HepG2 (cell line): ENCODE measurements around the gene NCOA3. TPM values are rescaled to one million over a fixed set of nuclear protein-coding genes. Genes with fewer than 3 reads are reported as not detected.

ENCODE experiments used
- AGO2 ChIP-seq: fragments of 200-400 bp; formaldehyde crosslinking; optimal IDR thresholded peaks from 2 replicates; pipeline ENCODE3; 2017; ENCODE audit warnings: mild to moderate bottlenecking, low read depth, low read length, moderate library complexity
- CREB1 ChIP-seq, 2 experiments: fragments of 450-650 bp in 1 of 2; IDR thresholded peaks; 2 replicates each; pipeline ENCODE4 v1.6.1; 2016 to 2017; ENCODE audit warnings: control low read depth in 1 of 2, mild to moderate bottlenecking in 1 of 2, missing compliant biosample characterization in 1 of 2, missing genetic modification characterization in 1 of 2
- HDAC1 ChIP-seq: sonication (generic); formaldehyde crosslinking; IDR thresholded peaks from 2 replicates; pipeline ENCODE4 v1.5.1; 2020; ENCODE audit warnings: mild to moderate bottlenecking, missing genetic modification reagents
- HIC2 ChIP-seq: sonication (generic); formaldehyde crosslinking; IDR thresholded peaks from 2 replicates; pipeline ENCODE4 v1.9.0; 2022; ENCODE audit warnings: low read depth, missing genetic modification reagents
- MLLT10 ChIP-seq: sonication (generic); formaldehyde crosslinking; IDR thresholded peaks from 2 replicates; pipeline ENCODE4 v1.4.0; 2020; ENCODE audit warnings: missing genetic modification reagents
- NPAS2 ChIP-seq: sonication (generic); formaldehyde crosslinking; IDR thresholded peaks from 2 replicates; pipeline ENCODE4 v1.8.0; 2022; ENCODE audit warnings: mild to moderate bottlenecking, missing genetic modification reagents, borderline replicate concordance
- REXO4 ChIP-seq: sonication (generic); formaldehyde crosslinking; IDR thresholded peaks from 2 replicates; pipeline ENCODE4 v1.8.0; 2022; ENCODE audit warnings: missing genetic modification reagents, mild to moderate bottlenecking, borderline replicate concordance
- SMAD1 ChIP-seq: sonication (generic); formaldehyde crosslinking; IDR thresholded peaks from 2 replicates; pipeline ENCODE4 v1.4.0; 2020; ENCODE audit warnings: missing genetic modification reagents, low read depth, mild to moderate bottlenecking, borderline replicate concordance
- SNRNP70 ChIP-seq: fragments of 200-400 bp; formaldehyde crosslinking; IDR thresholded peaks from 2 replicates; pipeline ENCODE4 v1.6.1; 2017; ENCODE audit warnings: mild to moderate bottlenecking, low read depth, low read length, moderate library complexity
- TCF7 ChIP-seq: sonication (generic); IDR thresholded peaks from 2 replicates; pipeline ENCODE4 v1.6.1; 2016; ENCODE audit warnings: antibody characterized with exemption, low read depth
- TRAFD1 ChIP-seq: sonication (generic); formaldehyde crosslinking; IDR thresholded peaks from 2 replicates; pipeline ENCODE4 v1.5.1; 2020; ENCODE audit warnings: missing genetic modification reagents, mild to moderate bottlenecking, borderline replicate concordance
- TRIM24 ChIP-seq: sonication (generic); formaldehyde crosslinking; IDR thresholded peaks from 2 replicates; pipeline ENCODE4 v1.8.0; 2022; ENCODE audit warnings: mild to moderate bottlenecking, missing genetic modification reagents
- ZBTB38 ChIP-seq: sonication (generic); formaldehyde crosslinking; IDR thresholded peaks from 2 replicates; pipeline ENCODE4 v1.5.1; 2020; ENCODE audit warnings: mild to moderate bottlenecking, missing genetic modification reagents
- ZBTB7A ChIP-seq: sonication (generic); formaldehyde crosslinking; IDR thresholded peaks from 2 replicates; pipeline ENCODE4 v1.8.0; 2022; ENCODE audit warnings: mild to moderate bottlenecking, missing genetic modification reagents
- ZNF138 ChIP-seq: sonication (generic); formaldehyde crosslinking; IDR thresholded peaks from 2 replicates; pipeline ENCODE4 v1.5.0; 2020; ENCODE audit warnings: mild to moderate bottlenecking, low read depth, missing genetic modification reagents
- polyA plus RNA-seq, 8 experiments: library from polyadenylated mRNA; depleted of rRNA in 3 of 8; stranded (reverse) in 7 of 8; unstranded in 1 of 8; fragments of >200 nt; fragmentation: Illumina TruSeq in 4 of 8; extraction: Trizol in 4 of 8; gene quantifications; 2 replicates each; pipeline versions ENCODE4 v1.2.1 to v1.2.3, GENCODE V29; 2011 to 2016; ENCODE audit warnings: low read depth in 4 of 8, missing spikeins in 1 of 8, mixed read lengths in 1 of 8; ENCODE audit not compliant: insufficient read depth in 1 of 8
- total RNA-seq, 5 experiments: library from RNA; depleted of rRNA; stranded (reverse); fragments of >200 nt; fragmentation: Illumina TruSeq; extraction: Trizol; gene quantifications; 2 replicates each; pipeline ENCODE4 v1.2.3, GENCODE V29; 2016; ENCODE audit warnings: low read depth in 1 of 5
- TF ChIP-seq, protein P1 (sequence below): sonication (generic); formaldehyde crosslinking; IDR thresholded peaks from 2 replicates; pipeline ENCODE4 v1.4.0; 2020; ENCODE audit warnings: missing genetic modification reagents
- TF ChIP-seq, protein P2 (sequence below): IDR thresholded peaks from 2 replicates; pipeline ENCODE4 v1.6.1; 2012; ENCODE audit warnings: low read depth, low read length, improper control_type of control experiment

NCOA3 gene
- total and polyA plus RNA-seq, 2 of the 13 experiments (the other 11 are each of a cell fraction or from before 2014, with no cell fraction given) = 35.0 to 56.8 TPM

DNA sequence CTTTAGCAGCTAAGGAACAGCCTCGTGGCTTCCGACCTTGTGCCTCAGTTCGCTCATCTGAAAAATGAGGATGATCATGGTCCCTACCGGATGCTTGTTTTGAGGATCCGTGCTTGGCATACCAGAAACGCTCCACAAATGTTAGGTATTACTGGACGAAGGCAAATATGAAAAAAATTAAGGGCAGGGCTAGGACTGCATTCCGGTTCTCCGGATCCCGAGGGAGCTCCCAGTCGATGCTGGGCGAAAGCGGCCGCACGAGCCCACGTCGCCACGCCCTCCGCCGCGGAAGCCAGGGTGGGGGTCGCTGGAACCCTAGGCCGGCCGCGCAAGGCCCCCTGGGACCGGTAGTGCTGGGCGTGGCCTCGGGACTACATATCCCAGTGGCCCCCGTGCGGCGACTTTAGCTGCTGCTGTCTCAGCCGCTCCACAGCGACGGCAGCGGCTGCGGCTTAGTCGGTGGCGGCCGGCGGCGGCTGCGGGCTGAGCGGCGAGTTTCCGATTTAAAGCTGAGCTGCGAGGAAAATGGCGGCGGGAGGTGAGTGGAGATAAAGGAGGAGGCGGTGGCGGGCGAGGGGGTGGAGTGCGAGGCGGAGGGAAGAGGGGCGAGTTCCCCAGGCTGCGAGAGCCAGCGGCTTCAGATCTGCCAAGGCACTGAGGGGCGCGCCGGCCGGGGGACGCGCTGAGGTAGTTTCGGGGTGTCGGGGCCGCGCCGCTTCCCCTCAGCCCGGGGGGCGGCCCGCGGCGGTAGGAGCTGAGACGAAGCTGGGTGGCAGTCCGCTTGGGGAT is at the start of gene NCOA3 (continued):
- TF ChIP-seq TRAFD1 (CRISPR knock-in tag) (0 out of 2 replicates have a peak, but pooled peaks have one; percentile 65), ZNF138 (CRISPR knock-in tag) (no peak; the same call in 1 of the 2 replicates), HDAC1 (CRISPR knock-in tag) (peak; percentile 97), ZBTB7A (CRISPR knock-in tag) (peak; percentile 97), TCF7 (no peak), HIC2 (CRISPR knock-in tag) (peak; percentile 78), SMAD1 (CRISPR knock-in tag) (peak; percentile 100), REXO4 (CRISPR knock-in tag) (peak; percentile 90), SNRNP70 (no peak), AGO2 (peak; percentile 94), CREB1 (IDR thresholded peaks at IDR 0.05) (peak; percentile 72), CREB1 (CRISPR knock-in tag; IDR thresholded peaks at IDR 0.05) (no peak), ZBTB38 (peak; percentile 97), NPAS2 (no peak; the same call in 1 of the 2 replicates), TRIM24 (CRISPR knock-in tag) (no peak), MLLT10 (CRISPR knock-in tag) (no peak)
- TF ChIP-seq, protein P1, sequence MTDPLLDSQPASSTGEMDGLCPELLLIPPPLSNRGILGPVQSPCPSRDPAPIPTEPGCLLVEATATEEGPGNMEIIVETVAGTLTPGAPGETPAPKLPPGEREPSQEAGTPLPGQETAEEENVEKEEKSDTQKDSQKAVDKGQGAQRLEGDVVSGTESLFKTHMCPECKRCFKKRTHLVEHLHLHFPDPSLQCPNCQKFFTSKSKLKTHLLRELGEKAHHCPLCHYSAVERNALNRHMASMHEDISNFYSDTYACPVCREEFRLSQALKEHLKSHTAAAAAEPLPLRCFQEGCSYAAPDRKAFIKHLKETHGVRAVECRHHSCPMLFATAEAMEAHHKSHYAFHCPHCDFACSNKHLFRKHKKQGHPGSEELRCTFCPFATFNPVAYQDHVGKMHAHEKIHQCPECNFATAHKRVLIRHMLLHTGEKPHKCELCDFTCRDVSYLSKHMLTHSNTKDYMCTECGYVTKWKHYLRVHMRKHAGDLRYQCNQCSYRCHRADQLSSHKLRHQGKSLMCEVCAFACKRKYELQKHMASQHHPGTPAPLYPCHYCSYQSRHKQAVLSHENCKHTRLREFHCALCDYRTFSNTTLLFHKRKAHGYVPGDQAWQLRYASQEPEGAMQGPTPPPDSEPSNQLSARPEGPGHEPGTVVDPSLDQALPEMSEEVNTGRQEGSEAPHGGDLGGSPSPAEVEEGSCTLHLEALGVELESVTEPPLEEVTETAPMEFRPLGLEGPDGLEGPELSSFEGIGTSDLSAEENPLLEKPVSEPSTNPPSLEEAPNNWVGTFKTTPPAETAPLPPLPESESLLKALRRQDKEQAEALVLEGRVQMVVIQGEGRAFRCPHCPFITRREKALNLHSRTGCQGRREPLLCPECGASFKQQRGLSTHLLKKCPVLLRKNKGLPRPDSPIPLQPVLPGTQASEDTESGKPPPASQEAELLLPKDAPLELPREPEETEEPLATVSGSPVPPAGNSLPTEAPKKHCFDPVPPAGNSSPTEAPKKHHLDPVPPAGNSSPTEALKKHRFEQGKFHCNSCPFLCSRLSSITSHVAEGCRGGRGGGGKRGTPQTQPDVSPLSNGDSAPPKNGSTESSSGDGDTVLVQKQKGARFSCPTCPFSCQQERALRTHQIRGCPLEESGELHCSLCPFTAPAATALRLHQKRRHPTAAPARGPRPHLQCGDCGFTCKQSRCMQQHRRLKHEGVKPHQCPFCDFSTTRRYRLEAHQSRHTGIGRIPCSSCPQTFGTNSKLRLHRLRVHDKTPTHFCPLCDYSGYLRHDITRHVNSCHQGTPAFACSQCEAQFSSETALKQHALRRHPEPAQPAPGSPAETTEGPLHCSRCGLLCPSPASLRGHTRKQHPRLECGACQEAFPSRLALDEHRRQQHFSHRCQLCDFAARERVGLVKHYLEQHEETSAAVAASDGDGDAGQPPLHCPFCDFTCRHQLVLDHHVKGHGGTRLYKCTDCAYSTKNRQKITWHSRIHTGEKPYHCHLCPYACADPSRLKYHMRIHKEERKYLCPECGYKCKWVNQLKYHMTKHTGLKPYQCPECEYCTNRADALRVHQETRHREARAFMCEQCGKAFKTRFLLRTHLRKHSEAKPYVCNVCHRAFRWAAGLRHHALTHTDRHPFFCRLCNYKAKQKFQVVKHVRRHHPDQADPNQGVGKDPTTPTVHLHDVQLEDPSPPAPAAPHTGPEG (CRISPR knock-in tag) = peak; percentile 89; the same call in 1 of the 2 replicates
- TF ChIP-seq, protein P2, sequence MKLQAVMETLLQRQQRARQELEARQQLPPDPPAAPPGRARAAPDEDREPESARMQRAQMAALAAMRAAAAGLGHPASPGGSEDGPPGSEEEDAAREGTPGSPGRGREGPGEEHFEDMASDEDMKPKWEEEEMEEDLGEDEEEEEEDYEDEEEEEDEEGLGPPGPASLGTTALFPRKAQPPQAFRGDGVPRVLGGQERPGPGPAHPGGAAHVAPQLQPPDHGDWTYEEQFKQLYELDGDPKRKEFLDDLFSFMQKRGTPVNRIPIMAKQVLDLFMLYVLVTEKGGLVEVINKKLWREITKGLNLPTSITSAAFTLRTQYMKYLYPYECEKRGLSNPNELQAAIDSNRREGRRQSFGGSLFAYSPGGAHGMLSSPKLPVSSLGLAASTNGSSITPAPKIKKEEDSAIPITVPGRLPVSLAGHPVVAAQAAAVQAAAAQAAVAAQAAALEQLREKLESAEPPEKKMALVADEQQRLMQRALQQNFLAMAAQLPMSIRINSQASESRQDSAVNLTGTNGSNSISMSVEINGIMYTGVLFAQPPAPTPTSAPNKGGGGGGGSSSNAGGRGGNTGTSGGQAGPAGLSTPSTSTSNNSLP = peak; percentile 53
